NT2/D1 (cell line): ENCODE data around the gene KTN1.

ENCODE experiments used
- DNase-seq: peaks from one replicate; pipeline ENCODE4 v3.0.0-alpha.2; 2011; ENCODE audit warnings: low read depth, low spot score
- H3K27me3 ChIP-seq: 2 replicates; pipeline ENCODE4 v1.6.0; 2011; ENCODE audit warnings: mild to moderate bottlenecking; ENCODE audit not compliant: insufficient read length, insufficient read depth
- H3K36me3 ChIP-seq: 2 replicates; pipeline ENCODE4 v1.6.1; 2011; ENCODE audit warnings: mild to moderate bottlenecking, low read length, mixed read lengths; ENCODE audit not compliant: insufficient read depth, insufficient read length
- H3K4me1 ChIP-seq: 2 replicates; pipeline ENCODE4 v1.5.1; 2011; ENCODE audit not compliant: insufficient read depth, insufficient read length
- H3K4me3 ChIP-seq: 2 replicates; pipeline ENCODE4 v1.5.1; 2011; ENCODE audit warnings: low read depth; ENCODE audit not compliant: insufficient read length
- H3K9ac ChIP-seq: 2 replicates; pipeline ENCODE4 v1.6.0; 2011; ENCODE audit warnings: low read depth; ENCODE audit not compliant: insufficient read length
- H3K9me3 ChIP-seq: 2 replicates; pipeline ENCODE4 v1.5.1; 2011; ENCODE audit warnings: mild to moderate bottlenecking, low read length; ENCODE audit not compliant: insufficient read depth
- SUZ12 ChIP-seq: IDR thresholded peaks from 2 replicates; pipeline ENCODE4 v1.6.1; 2011; ENCODE audit not compliant: insufficient read length, insufficient read depth; ENCODE audit errors: extremely low read depth
- YY1 ChIP-seq: IDR thresholded peaks from 2 replicates; pipeline ENCODE4 v1.6.1; 2011; ENCODE audit not compliant: insufficient read length, insufficient read depth
- ZNF274 ChIP-seq: IDR thresholded peaks from 2 replicates; pipeline ENCODE4 v1.6.1; 2011; ENCODE audit warnings: mild to moderate bottlenecking, low read depth, low read length

The KTN1 gene

GRCh38 chr14:55698051-55698450 lies 118.0 kb downstream of the KTN1 start:
- H3K9ac ChIP-seq: no peak overlapping the region
- H3K4me3 ChIP-seq: no peak overlapping the region
- H3K36me3 ChIP-seq: no peaks in the 10 kb centered on the region
- no peaks in the 10 kb centered on the region for H3K4me1 ChIP-seq
- peaks cover 13% of the 10 kb centered on the region; the same call in 1 of the 2 replicates for H3K9me3 ChIP-seq
- H3K27me3 ChIP-seq: no peaks in the 10 kb centered on the region
- DNase-seq: no peak
- no peak for TF ChIP-seq SUZ12
- no peak for TF ChIP-seq YY1
- no peak for TF ChIP-seq ZNF274

GRCh38 chr14:55699131-55700057 lies 119.4 kb downstream of the KTN1 start:
- H3K4me3 ChIP-seq: no peak overlapping the region
- H3K36me3 ChIP-seq: no peaks in the 10 kb centered on the region
- H3K27me3 ChIP-seq: no peaks in the 10 kb centered on the region
- DNase-seq: peak; percentile 56
- H3K4me1 ChIP-seq: no peaks in the 10 kb centered on the region
- H3K9me3 ChIP-seq: peaks cover 13% of the 10 kb centered on the region; the same call in 1 of the 2 replicates
- H3K9ac ChIP-seq: no peak overlapping the region
- TF ChIP-seq YY1: no peak

- TF ChIP-seq YY1 (no peak), ZNF274 (no peak)
- Histone ChIP-seq H3K4me3 (no peak overlapping the region), H3K9me3 (peaks cover 13% of the 10 kb centered on the region; the same call in 1 of the 2 replicates), H3K4me1 (no peaks in the 10 kb centered on the region), H3K9ac (no peak overlapping the region), H3K36me3 (no peaks in the 10 kb centered on the region), H3K27me3 (no peaks in the 10 kb centered on the region)
- no peak for DNase-seq
Measured at GRCh38 chr14:55701638-55702037, 121.6 kb downstream of the KTN1 start.

- Histone ChIP-seq H3K9ac (no peak overlapping the region), H3K27me3 (no peaks in the 10 kb centered on the region), H3K36me3 (no peaks in the 10 kb centered on the region), H3K4me3 (no peak overlapping the region), H3K4me1 (no peaks in the 10 kb centered on the region), H3K9me3 (peaks cover 13% of the 10 kb centered on the region; the same call in 1 of the 2 replicates)
- TF ChIP-seq YY1 (no peak), ZNF274 (no peak), SUZ12 (no peak)
- no peak for DNase-seq
Measured at GRCh38 chr14:55702511-55702910, 122.5 kb downstream of the KTN1 start.

GRCh38 chr14:55704654-55705053 lies 124.6 kb downstream of the KTN1 start:
- no peaks in the 10 kb centered on the region for H3K36me3 ChIP-seq
- no peaks in the 10 kb centered on the region for H3K4me1 ChIP-seq
- no peak overlapping the region for H3K4me3 ChIP-seq
- no peak for DNase-seq
- no peak overlapping the region for H3K9ac ChIP-seq
- TF ChIP-seq ZNF274: no peak
- no peak for TF ChIP-seq YY1
- TF ChIP-seq SUZ12: no peak
- no peaks in the 10 kb centered on the region for H3K27me3 ChIP-seq
- H3K9me3 ChIP-seq: peaks cover 10% of the 10 kb centered on the region; the same call in 1 of the 2 replicates

GRCh38 chr14:55705651-55706364 lies 125.8 kb downstream of the KTN1 start:
- no peaks in the 10 kb centered on the region for H3K36me3 ChIP-seq
- no peak overlapping the region for H3K9ac ChIP-seq
- TF ChIP-seq ZNF274 (no peak), YY1 (no peak), SUZ12 (no peak)
- H3K4me1 ChIP-seq: no peaks in the 10 kb centered on the region
- no peak overlapping the region for H3K4me3 ChIP-seq
- no peaks in the 10 kb centered on the region for H3K27me3 ChIP-seq
- no peak for DNase-seq
- no peaks in the 10 kb centered on the region for H3K9me3 ChIP-seq

- Histone ChIP-seq H3K9me3 (no peaks in the 10 kb centered on the region), H3K9ac (no peak overlapping the region), H3K4me3 (no peak overlapping the region), H3K4me1 (no peaks in the 10 kb centered on the region), H3K27me3 (no peaks in the 10 kb centered on the region), H3K36me3 (no peaks in the 10 kb centered on the region)
- TF ChIP-seq YY1: no peak
- TF ChIP-seq ZNF274: no peak
- TF ChIP-seq SUZ12: no peak
- no peak for DNase-seq
Measured at GRCh38 chr14:55706365-55706684, 126.3 kb downstream of the KTN1 start.
